NOMO-1 (cell line): Measurements from ENCODE around the gene NAT9.

Source experiments
- DNase-seq, 2 experiments: peaks; one replicate each; lab custom pipeline; 2025; ENCODE audit not compliant: unreplicated experiment in 2 of 2; lab: John Stamatoyannopoulos, UW

Gene NAT9

GRCh38 chr17:74806334-74806733 lies 30.2 kb upstream of the NAT9 start:
- no peak for DNase-seq

- DNase-seq = no peak
Measured at GRCh38 chr17:74805591-74805991, 29.4 kb upstream of the NAT9 start.

DNA sequence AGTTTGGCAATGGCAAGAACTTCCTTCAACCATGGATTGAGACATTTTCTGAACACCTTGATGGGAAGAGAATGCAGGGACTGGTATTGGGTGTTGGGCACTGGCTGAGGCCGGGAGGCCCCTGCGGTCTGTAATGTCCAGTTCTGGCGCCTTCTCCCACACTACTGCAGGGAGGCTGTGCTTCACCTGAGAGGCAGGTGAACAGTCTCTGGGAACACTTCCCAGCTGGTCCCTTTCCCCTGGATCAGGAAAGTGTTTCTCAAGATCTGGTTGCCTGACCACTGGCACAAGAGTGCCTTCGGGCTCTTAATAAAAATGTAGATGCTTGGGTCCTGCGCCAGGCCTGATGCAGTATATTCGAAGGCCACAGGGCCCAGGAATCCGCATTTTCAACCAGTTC lies 28.5 kb upstream of the NAT9 start:
- no peak for DNase-seq

GRCh38 chr17:74803971-74804370 lies 27.8 kb upstream of the NAT9 start:
- no peak for DNase-seq

DNA sequence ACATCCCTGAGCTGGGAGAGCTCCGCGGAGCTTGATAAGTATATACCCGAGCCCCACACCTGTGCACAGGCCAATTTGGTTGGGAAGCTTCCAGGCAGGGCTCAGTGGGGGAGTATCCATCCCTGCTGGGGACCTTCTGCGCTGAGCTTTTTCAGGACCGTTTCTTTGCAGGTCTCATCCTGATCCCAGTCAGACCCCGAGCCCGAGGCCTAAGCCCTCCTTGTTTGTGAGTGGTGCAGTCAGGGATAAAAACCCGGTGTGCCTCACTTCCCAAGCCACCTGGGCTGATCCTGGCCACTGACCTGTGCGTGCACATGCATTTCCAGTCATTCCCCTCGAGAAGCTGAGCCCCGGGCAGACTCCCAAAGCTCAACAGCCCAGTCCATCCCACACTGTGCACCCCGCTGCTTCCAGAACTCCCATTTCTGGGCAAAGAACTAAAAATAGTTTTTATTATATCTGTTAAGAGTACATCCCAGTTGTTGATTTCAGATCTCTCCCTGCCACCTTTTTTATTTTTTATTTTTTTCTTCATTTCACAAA lies 27.3 kb upstream of the NAT9 start:
- DNase-seq = no peak

GRCh38 chr17:74801896-74802295 lies 25.8 kb upstream of the NAT9 start:
- DNase-seq = no peak

- no peak for DNase-seq
Measured at GRCh38 chr17:74800531-74800930, 24.4 kb upstream of the NAT9 start.

- no peak for DNase-seq
Measured at GRCh38 chr17:74799097-74799496, 23.0 kb upstream of the NAT9 start.

- DNase-seq = no peak
Measured at GRCh38 chr17:74798239-74798707, 22.1 kb upstream of the NAT9 start.

DNA sequence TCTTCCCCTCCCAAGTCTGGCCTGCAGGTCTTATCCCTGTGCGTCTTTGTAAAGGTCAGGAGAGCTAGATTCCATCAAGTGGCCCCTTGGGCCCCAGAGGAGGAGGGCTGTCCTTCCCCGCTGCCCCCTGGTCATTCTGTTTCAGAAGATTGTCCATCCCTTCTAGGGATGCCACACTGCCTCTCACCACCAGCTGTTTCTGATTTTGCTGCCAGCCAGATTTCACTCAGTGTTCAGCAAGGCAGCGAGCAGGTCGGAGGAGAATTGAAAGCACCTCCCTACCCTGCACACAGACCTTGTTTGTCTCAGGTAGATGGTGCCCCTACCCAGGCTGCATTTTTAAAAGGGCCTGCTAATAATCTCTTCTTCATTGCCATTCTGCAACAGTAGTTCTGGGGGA lies 21.7 kb upstream of the NAT9 start:
- DNase-seq = no peak

- no peak for DNase-seq
Measured at GRCh38 chr17:74796866-74797265, 20.7 kb upstream of the NAT9 start.

GRCh38 chr17:74796211-74796610 lies 20.1 kb upstream of the NAT9 start:
- DNase-seq = no peak

DNA sequence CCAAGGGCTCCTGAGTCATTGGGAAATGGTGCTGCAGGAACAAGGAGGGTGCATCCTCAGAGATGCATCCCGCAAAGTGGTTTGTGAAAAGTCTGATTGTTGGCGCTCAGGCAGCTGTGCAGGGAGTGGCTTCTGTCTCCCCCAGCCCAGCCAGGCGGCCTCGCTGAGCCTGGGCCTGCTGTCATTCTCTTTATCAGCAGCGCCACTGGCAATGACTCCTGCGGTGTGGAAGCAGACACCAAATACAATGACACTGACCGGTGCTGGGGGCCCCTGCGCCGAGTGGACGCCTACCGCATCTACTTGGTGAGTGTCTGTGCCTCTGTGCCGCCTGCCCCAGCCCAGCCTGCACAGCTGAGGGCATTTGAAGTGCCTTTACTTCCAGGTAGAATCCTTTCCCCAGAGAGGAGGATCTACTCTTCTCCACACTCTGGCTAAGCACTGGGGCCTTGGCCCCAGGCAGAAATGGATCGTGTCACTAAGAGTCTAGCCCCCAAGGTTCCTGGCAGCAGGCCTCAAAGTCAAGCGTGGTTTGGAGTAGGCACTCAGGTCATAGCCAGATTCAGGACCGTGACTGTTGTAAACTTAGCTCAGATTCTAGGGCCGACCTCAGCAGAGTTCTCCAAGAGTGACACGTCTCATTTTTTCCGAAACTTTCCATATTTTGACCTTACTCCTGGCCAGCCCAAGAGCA lies 19.3 kb upstream of the NAT9 start:
- DNase-seq = no peak

DNA sequence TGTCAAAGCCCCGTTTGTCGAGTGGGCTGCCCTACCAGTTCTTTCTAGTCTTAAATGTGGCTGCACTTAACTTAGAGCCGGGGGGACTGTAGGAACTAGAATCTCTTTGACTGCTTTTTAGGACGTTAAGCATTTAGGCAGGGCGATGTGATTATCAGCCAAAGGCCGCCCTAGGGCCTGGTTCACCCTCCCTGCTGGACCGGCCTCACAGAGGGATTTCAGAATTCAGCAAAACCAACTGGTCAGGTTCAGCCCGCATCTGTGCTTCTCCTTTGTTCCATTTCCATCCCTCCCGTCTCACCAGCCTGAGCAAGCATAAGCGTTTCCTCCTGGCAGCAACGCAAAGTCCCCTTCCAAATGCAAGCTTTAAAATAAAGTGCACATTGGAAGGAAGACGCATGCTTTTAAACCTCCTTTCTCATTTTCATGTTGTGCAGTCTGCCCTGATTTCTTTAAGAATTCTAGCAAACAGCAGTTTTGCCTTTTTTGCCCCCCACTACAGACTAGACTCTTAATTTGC lies 16.5 kb upstream of the NAT9 start:
- DNase-seq = no peak

DNA sequence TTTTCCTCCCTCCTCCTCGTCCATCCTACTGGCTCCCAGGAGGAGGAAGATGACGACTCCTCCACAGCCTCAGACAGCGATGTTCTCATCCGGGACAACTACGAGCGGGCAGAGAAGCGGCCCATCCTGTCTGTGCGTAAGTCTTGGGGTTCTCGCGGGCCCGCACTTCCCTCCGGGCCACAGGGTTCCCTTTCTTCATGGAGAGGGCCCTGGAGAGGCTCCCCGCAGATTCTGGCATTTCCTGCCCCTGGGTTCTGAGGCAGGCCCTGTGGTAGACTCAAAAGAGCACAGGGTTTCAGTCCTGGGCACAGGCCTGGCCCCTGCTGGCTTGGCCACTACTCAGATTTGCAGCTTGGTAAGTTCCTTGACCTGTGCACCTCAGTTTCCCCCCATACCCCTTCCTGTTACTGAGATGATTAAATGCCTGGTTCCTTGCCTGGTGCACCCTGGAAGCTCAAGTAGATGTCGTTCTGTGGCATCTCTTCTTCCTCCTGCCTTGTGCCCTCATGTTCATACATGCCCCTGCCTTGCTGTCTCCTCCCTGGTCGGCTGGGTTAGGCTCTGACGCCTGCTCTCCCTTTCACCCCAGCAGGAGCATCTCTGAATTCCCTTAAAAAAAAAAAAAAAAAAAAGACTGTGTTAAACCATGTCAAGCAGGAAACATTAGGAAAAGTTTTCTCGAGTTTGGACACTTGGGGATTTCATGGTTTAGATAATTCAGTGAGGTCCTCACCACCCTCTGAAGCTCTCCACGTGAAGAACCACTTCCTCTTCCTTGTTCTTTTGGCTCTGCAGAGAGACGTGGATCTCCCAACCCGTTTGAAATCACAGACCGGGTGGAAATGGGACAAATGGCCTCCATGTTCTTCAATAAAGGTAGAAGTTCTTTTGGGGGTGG lies 14.3 kb upstream of the NAT9 start:
- DNase-seq = peak in 1 of 2 experiments; percentile 57

DNA sequence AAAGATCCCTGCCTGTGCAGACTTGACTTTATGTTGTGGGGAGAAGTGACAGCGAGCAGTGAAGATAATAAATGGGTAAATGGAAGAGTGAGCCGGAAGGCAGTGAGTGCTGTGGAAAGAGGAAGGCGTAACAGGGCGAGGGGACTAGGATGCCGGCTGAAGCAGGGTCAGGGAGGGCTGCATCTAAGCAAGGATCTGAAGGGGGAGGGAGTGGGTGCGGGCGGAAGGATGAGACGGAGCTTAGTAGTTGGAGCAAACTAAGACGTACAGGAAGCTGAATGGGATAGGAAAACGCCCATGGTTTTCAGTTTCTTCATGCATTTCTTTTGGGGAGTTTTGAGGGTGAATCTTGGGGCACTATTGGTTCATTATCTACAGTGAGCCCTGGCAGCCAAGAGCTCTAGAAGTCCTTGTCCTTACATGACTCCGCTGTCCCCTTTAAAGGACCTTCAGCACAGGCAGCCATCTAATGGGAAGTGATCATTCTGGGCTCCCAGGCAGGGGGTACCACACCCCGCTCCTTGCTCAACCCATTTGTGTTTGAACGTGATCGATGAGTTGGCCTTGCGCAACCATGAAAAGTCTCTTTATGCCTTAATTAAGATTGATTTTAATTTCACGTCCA lies 10.4 kb upstream of the NAT9 start:
- DNase-seq = peak; percentile 75 to 77

DNA sequence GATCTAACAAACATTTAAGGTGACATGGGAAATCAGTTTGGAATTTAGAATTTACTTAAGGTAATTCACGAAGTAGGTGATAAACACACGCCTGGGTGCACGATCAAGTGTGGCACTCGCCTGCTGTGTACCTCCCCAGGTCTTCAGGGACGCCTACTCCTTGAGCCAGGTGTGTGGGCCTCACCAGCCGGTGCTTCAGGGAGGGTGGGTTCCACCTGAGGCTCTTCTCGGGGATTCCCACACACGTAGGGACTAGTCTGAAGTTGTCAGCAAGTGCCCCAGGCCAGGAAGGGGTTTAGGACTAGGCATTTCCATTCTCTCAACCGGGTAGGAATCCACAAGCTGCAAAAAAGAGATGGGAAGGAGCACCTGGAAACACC lies 9.8 kb upstream of the NAT9 start:
- no peak for DNase-seq

DNA sequence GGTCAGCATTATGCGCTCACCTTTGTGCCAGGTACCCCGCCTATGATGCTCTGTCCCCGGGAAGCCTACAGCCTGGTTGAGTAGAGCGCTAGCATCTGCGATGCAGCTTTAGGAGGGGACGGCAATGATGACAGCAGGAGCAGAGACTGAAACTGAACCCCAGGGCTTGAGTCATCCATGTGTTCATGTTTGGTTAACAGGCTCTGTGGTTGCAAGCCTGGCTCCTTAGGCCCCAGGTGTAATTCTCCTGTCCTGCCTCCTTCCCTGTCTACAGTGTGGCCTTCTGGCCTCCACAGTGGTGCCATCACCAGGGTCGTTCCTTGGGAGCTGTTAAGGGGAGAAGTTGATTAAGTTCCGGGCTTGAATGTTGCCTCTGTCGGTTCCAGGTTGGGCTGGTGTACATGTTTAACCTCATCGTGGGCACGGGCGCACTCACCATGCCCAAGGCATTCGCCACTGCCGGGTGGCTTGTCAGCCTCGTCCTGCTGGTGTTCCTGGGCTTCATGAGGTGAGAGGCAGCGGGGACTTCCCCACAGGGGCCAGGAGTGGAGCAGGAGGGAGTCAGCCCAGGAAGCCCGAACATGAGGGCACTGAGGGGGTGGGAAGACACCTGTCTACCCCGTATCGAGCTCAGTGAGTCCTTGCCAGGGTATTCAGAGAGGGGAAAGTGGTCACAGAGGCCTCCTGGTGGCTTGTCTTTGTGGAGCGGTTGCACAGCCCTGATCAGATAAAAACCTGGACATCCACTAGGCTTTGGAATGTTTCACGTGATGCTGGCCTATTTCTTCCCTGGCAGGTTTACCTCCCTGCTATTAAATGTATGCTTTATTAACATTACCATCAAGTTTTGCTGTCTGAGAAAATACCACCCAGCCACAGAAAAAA lies 9.2 kb upstream of the NAT9 start:
- DNase-seq = no peak

DNA sequence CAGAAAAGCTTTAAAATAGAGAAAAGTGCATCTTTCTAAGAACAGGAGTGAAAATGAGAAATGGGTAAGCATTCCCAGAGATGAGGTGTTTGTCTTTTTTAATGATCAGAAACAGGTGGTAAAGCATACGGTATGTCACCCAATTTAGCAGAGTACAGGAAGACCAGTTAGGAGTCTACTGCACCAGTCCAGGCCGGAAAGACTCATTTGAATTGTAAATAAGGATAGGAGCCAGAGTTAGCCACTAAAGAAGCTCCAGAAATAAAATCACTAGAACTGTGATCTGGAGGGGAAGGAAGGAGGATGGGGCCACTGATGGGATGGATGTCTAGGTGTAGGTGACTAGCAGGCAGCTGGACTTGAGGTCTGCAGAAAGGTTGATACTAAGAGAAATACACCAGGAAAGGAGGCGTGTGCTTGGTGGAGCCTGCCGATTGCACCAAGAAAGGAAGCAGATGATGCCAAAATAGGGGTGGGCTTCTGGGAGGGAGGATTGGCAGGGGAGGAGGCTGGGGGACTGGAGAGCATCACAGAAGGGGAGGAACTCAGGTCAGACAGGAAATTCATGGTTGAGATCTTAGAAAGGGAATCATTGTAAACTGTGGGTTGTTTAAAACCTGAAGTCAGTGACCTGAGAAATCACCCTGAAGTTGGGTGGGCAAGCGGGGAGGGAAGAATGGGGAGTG lies 8.1 kb upstream of the NAT9 start:
- DNase-seq = no peak

DNA sequence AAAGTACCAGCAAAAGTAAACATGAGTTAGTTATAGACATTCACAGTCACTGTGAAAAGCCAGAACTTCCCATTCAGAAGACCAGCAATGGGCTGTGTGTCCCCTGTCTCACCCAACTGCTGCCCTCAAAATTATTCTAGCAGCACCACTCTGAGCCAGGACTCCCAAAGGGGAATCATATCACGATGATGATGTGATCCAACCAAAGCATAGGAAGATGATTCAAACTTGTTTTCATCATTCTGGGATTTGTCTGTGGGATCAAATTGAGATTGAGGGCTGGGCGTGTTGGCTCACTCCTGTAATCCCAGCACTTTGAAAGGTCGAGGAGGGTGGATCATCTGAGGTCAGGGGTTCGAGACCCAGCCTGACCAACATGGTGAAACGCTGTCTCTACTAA lies 6.4 kb upstream of the NAT9 start:
- DNase-seq = no peak
